Osteocyte (in vitro differentiated cells): ENCODE measurements around the gene NOC2L. TPM values are rescaled to one million over a fixed set of nuclear protein-coding genes. Genes with fewer than 3 reads are reported as not detected.

Experiments used
- DNase-seq: peaks from one replicate; pipeline ENCODE4 v3.0.0; 2021; ENCODE audit warnings: mixed read lengths; ENCODE audit not compliant: unreplicated experiment; ENCODE audit errors: extremely low spot score
- H3K27ac Mint-ChIP-seq: one replicate; pipeline ENCODE4 v1.8.0; 2021; ENCODE audit warnings: mild to moderate bottlenecking, mixed read lengths; ENCODE audit not compliant: unreplicated experiment
- H3K27me3 Mint-ChIP-seq: one replicate; pipeline ENCODE4 v1.8.0; 2021; ENCODE audit warnings: mixed read lengths; ENCODE audit not compliant: unreplicated experiment
- H3K36me3 Mint-ChIP-seq: one replicate; pipeline ENCODE4 v1.8.0; 2021; ENCODE audit warnings: mixed read lengths; ENCODE audit not compliant: unreplicated experiment
- H3K4me1 Mint-ChIP-seq: one replicate; pipeline ENCODE4 v1.8.0; 2021; ENCODE audit warnings: mixed read lengths; ENCODE audit not compliant: unreplicated experiment
- H3K4me3 Mint-ChIP-seq: one replicate; pipeline ENCODE4 v1.8.0; 2021; ENCODE audit warnings: mild to moderate bottlenecking, moderate library complexity, mixed read lengths; ENCODE audit not compliant: unreplicated experiment
- H3K9me3 Mint-ChIP-seq: one replicate; pipeline ENCODE4 v1.8.0; 2021; ENCODE audit warnings: mixed read lengths; ENCODE audit not compliant: unreplicated experiment
- CTCF ChIP-seq: fragments of 200-600 bp; sonication (generic); IDR thresholded peaks from 2 replicates; pipeline ENCODE4 v1.5.0; 2021; ENCODE audit warnings: antibody characterized with exemption, mild to moderate bottlenecking, moderate library complexity
- total RNA-seq: library from RNA; stranded (reverse); gene quantifications from 2 replicates; pipeline ENCODE4 v1.2.1, GENCODE V29; 2021

Gene NOC2L
- total RNA-seq, 1 donor from 2014 or later, result 60.5 TPM

- Mint-ChIP-seq H3K9me3 (no peaks in the 10 kb centered on the region), H3K4me3 (peak overlapping the region; percentile 69), H3K27me3 (peaks cover 7% of the 10 kb centered on the region), H3K4me1 (peaks cover 22% of the 10 kb centered on the region), H3K27ac (no peak overlapping the region), H3K36me3 (no peaks in the 10 kb centered on the region)
- TF ChIP-seq CTCF, result peak; percentile 7
- no peak for DNase-seq
Measured at GRCh38 chr1:925561-926421, 33.3 kb downstream of the NOC2L start.

GRCh38 chr1:924656-925560, 34.1 kb downstream of the NOC2L start:
- Mint-ChIP-seq H3K36me3 (no peaks in the 10 kb centered on the region), H3K9me3 (no peaks in the 10 kb centered on the region), H3K4me1 (peaks cover 28% of the 10 kb centered on the region), H3K27ac (no peak overlapping the region), H3K27me3 (peaks cover 7% of the 10 kb centered on the region), H3K4me3 (peak overlapping the region; percentile 69)
- no peak for TF ChIP-seq CTCF
- no peak for DNase-seq

- H3K9me3 Mint-ChIP-seq, result no peaks in the 10 kb centered on the region
- peak overlapping the region; percentile 67 for H3K4me3 Mint-ChIP-seq
Measured at GRCh38 chr1:923991-924655, 34.9 kb downstream of the NOC2L start.

GRCh38 chr1:923131-923990, 35.7 kb downstream of the NOC2L start, which contains the start of gene SAMD11:
Gene SAMD11 (plus strand): TSS chr1:923923. CDS start chr1:924432, 509 bp downstream.
- H3K27ac Mint-ChIP-seq, result no peak within 1 kb of the TSS
- H3K36me3 Mint-ChIP-seq, result no peaks in the 10 kb centered on the region
- no peaks in the 10 kb centered on the region for H3K9me3 Mint-ChIP-seq
- no peak for TF ChIP-seq CTCF
- peaks cover 10% of the 10 kb centered on the region for H3K27me3 Mint-ChIP-seq
- H3K4me1 Mint-ChIP-seq, result peaks cover 28% of the 10 kb centered on the region
- peak within 1 kb of the TSS; percentile 74 for H3K4me3 Mint-ChIP-seq
- DNase-seq, result peak; percentile 91

More at GRCh38 chr1:923991-924655, 34.9 kb downstream of the NOC2L start:
- no peak overlapping the region for H3K27ac Mint-ChIP-seq
- TF ChIP-seq CTCF, result no peak
- DNase-seq, result no peak
- peaks cover 7% of the 10 kb centered on the region for H3K27me3 Mint-ChIP-seq
- H3K36me3 Mint-ChIP-seq, result no peaks in the 10 kb centered on the region
- H3K4me1 Mint-ChIP-seq, result peaks cover 28% of the 10 kb centered on the region
